GM19455 (cell line): ENCODE results near the gene GSTM4.
"Not testable (repeated sequence)": the region's sequence is repeated elsewhere in the genome, so short reads cannot be mapped to it uniquely, and the experiment has no call there.

Experiments used
- ATAC-seq: cut with Tn5 transposase; IDR thresholded peaks from one replicate; pipeline ENCODE4 v1.9.1; 2021; ENCODE audit not compliant: unreplicated experiment

The GSTM4 gene

DNA sequence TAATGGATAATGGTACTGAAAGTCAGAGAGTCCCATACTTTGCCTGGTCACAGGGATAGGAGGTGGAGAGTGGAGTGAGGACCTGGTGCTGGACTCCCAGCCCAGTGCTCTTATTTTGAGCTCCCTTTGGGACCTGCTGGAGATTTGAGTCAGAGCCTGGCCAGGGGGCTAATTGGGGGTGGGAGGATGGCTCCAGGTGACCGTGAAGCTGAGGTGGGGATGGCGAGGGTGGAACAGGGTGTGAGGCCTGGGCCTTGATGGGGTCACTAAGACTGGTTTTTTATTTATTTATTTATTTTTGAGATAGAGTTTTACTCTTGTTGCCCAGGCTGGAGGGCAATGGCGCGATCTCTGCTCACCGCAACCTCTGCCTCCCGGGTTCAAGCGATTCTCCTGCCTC lies 18.5 kb upstream of the GSTM4 start:
- no peak for ATAC-seq

DNA sequence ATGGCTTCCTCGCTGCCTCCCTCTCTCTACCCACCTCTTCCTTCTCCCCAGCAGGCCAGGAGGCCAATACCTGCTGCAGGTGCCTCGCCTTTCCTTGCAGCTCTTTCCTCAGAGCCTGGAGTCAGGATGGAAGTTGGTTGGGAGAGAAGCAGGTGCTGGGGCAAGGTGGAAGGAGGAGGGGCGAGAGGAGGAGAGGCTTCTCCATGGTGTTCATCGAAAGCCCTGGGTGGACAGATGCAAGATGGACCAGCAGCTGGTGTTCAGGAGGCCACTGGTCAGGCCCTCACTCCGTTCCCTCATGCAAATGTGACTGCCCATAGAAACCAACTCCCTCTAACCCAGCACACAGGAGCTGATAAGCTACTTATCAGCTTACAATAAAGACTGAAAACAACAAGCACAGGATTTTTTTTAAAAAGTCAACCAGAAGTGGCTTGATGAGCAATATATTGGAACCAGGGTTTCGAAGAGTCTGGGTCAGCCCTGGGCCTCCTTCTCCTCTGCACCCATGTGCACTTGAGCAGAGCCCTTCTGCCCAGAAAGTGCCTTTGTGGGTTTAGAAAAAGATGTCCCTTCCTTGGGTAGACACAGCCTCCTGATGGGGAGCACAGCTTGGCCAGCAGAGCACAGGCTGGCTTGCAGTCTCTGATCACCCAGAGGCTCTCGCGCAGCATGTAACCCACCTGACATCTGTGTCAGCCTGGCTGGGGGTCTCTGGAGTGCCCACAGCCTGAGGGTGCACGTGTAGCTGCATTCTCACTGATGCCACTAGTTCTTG lies 16.6 kb upstream of the GSTM4 start:
- no peak for ATAC-seq

DNA sequence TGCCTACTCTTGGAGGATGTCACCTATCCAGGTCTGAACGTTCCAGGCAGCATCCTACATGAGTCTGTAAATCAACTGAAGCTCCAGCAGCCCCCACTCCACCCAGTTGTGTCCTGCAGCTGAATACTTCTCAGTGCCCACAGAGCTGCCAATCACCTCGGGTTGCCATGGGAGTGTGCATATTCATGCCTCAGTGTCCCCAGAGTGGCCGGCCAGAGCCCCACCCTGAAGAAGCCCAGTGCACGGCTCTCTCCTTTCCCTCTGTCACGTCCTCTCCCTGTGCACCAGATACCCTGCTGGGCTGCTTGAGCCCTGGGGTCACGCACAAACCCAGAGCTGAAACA lies 16.1 kb upstream of the GSTM4 start:
- ATAC-seq: no peak

- no peak for ATAC-seq
Observed at GRCh38 chr1:109640285-109640865, 15.5 kb upstream of the GSTM4 start.

- no peak for ATAC-seq
Observed at GRCh38 chr1:109641078-109641740, 14.7 kb upstream of the GSTM4 start.

GRCh38 chr1:109641861-109642260 lies 14.0 kb upstream of the GSTM4 start:
- ATAC-seq: no peak

DNA sequence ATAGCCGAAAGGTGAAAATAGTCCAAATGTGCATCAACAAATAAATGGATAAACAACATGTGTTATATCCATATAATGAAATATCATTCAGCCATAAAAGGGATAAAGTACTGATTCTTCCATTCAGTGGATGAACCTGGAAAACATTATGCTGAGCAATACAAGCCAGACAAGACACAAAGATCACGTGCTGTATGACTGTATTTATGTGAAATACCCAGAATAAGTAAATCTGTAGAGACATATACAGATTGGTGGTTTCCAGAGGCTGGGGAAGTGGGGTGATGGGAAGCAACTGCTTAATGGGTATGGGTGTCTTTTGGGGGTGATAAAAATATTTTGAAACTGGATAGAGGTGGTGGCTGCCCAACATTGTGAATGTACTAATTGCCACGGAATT lies 13.3 kb upstream of the GSTM4 start:
- no peak for ATAC-seq

GRCh38 chr1:109643385-109644230 lies 12.3 kb upstream of the GSTM4 start:
- peak; percentile 88 for ATAC-seq

GRCh38 chr1:109644670-109645069 lies 11.2 kb upstream of the GSTM4 start:
- no peak for ATAC-seq

GRCh38 chr1:109649491-109649914 lies 6.4 kb upstream of the GSTM4 start:
- ATAC-seq: no peak

GRCh38 chr1:109650609-109651008 lies 5.3 kb upstream of the GSTM4 start:
- ATAC-seq: no peak

- no peak for ATAC-seq
Observed at GRCh38 chr1:109652402-109652801, 3.5 kb upstream of the GSTM4 start.

DNA sequence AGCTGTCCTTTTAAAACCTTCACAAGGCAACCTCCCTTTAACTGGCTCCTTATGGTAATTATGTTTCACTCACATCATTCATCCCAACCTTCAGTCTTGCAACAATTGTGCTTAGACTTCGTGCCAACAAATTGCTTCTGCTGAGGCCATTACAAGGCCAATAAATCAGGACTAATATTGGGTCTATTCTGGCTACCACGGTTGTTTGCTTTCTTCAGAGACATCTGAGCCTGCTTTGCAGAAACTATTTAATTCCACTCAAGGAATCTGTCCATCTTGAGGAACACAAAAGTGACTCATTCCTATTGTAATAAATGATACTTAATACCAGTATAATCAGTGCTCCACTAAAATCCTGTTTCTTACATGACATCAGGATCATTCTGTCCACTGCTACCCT lies 2.6 kb upstream of the GSTM4 start:
- no peak for ATAC-seq

- ATAC-seq: no peak
Observed at GRCh38 chr1:109654519-109654918, 1.4 kb upstream of the GSTM4 start.

- no peak for ATAC-seq
Observed at GRCh38 chr1:109657395-109657794, 1.5 kb downstream of the GSTM4 start.

- no peak for ATAC-seq
Observed at GRCh38 chr1:109657970-109658369, 2.1 kb downstream of the GSTM4 start.

GRCh38 chr1:109658533-109659042 lies 2.7 kb downstream of the GSTM4 start:
- no peak for ATAC-seq

DNA sequence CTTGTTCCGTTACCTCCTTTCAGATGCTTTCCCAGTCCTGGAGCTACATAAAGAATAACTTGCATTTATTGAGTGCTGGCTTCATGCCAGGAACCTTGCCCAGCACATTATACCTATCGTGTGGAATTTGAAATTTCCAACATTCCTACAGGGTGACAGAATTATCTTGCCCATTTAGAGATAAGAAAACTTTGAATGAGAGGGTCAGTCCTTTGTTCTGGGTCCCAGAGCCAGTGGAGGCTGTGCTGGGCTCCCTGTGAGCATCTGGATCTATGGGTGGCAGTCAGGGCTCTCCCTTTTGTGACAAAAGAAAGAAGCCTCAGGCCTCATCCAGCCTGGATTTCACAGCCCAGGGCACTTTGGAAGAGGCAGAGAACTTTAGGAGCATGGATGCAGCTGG lies 3.2 kb downstream of the GSTM4 start:
- ATAC-seq: no peak

DNA sequence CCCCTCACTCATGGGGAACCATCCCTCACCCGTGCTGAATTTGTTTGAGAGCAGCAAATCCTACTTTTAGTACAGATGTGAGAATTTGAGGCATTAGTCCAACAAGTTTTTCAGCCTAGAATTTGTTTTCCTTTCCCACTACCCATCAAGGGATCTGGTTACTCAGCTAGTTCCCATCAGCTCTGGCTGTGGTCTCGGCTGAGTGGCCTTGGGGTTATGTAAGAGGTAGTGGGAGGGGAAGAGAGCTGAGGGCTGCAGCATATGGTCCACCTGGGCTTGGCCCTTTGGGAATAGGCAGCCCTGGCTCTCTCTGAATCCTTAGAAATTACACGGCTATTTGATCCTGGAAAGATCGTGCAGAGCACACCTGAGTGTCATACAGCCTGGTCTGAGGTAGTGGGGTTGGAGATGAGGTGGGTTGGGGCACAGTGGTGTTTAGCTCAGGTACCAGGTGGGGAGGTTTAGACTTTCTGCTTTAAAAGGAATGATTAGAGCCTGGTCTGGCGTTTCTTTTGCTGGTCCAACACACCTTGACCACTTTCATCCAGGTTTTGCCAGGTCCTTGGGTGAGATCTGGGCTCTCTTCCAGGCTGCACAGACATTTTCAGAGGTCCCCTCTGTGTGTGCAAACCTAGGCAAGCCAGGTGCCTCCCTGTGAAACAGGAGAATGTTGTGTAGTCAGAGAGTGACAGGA lies 4.2 kb downstream of the GSTM4 start:
- no peak for ATAC-seq

GRCh38 chr1:109660691-109661026 lies 4.8 kb downstream of the GSTM4 start:
- not testable (repeated sequence) for ATAC-seq

DNA sequence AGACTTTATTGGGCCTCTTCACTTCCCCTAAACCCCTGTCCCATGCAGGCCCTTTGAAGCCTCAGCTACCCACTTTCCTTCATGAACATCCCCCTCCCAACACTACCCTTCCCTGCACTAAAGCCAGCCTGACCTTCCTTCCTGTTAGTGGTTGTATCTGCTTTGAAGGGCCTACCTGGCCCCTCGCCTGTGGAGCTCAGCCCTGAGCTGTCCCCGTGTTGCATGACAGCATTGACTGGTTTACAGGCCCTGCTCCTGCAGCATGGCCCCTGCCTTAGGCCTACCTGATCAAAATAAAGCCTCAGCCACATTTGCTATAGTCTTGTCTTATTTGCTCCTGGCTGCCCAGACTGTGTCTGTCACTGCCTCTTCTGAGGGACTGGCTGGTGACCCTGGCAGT lies 5.5 kb downstream of the GSTM4 start:
- ATAC-seq: no peak
